NCI-H460 (cell line): ENCODE data around the gene NTM. TPM values are rescaled to one million over a fixed set of nuclear protein-coding genes. Genes with fewer than 3 reads are reported as not detected.
"Not testable (repeated sequence)": the region's sequence is repeated elsewhere in the genome, so short reads cannot be mapped to it uniquely, and the experiment has no call there.

ENCODE experiments used
- DNase-seq: peaks from one replicate; pipeline ENCODE4 v3.0.0-alpha.2; 2016; ENCODE audit warnings: low read depth; ENCODE audit errors: extremely low read depth
- total RNA-seq: library from RNA; depleted of rRNA; stranded (reverse); fragments of >200 nt; shearing (Covaris generic); gene quantifications from 2 replicates; pipeline ENCODE4 v1.2.3, GENCODE V29; 2014

The NTM gene
- total RNA-seq, 1 experiment from 2014 or later: 3.7 TPM

- no peak for DNase-seq
Observed at GRCh38 chr11:131678658-131679340, 308.4 kb downstream of the NTM start.

GRCh38 chr11:131680448-131680847 is 310.0 kb downstream of the NTM start:
- not testable (repeated sequence) for DNase-seq

- DNase-seq: no peak
Observed at GRCh38 chr11:131681920-131682319, 311.5 kb downstream of the NTM start.

GRCh38 chr11:131682373-131683015 is 312.1 kb downstream of the NTM start:
- DNase-seq: no peak

- no peak for DNase-seq
Observed at GRCh38 chr11:131683131-131683530, 312.7 kb downstream of the NTM start.

- no peak for DNase-seq
Observed at GRCh38 chr11:131683666-131684065, 313.3 kb downstream of the NTM start.

GRCh38 chr11:131684111-131685060 is 314.0 kb downstream of the NTM start:
- DNase-seq: no peak

- no peak for DNase-seq
Observed at GRCh38 chr11:131685206-131685605, 314.8 kb downstream of the NTM start.

- DNase-seq: no peak
Observed at GRCh38 chr11:131685906-131686305, 315.5 kb downstream of the NTM start.

GRCh38 chr11:131686836-131687235 is 316.4 kb downstream of the NTM start:
- no peak for DNase-seq

GRCh38 chr11:131687291-131688047 is 317.1 kb downstream of the NTM start:
- DNase-seq: no peak

- peak; percentile 30 for DNase-seq
Observed at GRCh38 chr11:131688048-131688693, 317.8 kb downstream of the NTM start.

- DNase-seq: no peak
Observed at GRCh38 chr11:131689049-131689925, 318.9 kb downstream of the NTM start.

- no peak for DNase-seq
Observed at GRCh38 chr11:131690362-131690761, 319.9 kb downstream of the NTM start.

- DNase-seq: no peak
Observed at GRCh38 chr11:131690776-131691175, 320.4 kb downstream of the NTM start.

- DNase-seq: peak; percentile 16
Observed at GRCh38 chr11:131691181-131692041, 321.0 kb downstream of the NTM start.

GRCh38 chr11:131692151-131692550 is 321.7 kb downstream of the NTM start:
- no peak for DNase-seq

- no peak for DNase-seq
Observed at GRCh38 chr11:131692961-131693360, 322.5 kb downstream of the NTM start.
